Stimulated activated CD4-positive, alpha-beta T cell treated with anti-CD3 and anti-CD28 coated beads, Interleukin-15, amount 100 ng/mL, for 1 hour (primary cell): ENCODE results near the gene KSR1.

Experiments
- DNase-seq, 2 donors: peaks; one replicate each; pipeline ENCODE4 v3.0.0-alpha.2; 2020; ENCODE audit warnings: low read depth in 1 of 2, low spot score in 1 of 2

Gene KSR1

DNA sequence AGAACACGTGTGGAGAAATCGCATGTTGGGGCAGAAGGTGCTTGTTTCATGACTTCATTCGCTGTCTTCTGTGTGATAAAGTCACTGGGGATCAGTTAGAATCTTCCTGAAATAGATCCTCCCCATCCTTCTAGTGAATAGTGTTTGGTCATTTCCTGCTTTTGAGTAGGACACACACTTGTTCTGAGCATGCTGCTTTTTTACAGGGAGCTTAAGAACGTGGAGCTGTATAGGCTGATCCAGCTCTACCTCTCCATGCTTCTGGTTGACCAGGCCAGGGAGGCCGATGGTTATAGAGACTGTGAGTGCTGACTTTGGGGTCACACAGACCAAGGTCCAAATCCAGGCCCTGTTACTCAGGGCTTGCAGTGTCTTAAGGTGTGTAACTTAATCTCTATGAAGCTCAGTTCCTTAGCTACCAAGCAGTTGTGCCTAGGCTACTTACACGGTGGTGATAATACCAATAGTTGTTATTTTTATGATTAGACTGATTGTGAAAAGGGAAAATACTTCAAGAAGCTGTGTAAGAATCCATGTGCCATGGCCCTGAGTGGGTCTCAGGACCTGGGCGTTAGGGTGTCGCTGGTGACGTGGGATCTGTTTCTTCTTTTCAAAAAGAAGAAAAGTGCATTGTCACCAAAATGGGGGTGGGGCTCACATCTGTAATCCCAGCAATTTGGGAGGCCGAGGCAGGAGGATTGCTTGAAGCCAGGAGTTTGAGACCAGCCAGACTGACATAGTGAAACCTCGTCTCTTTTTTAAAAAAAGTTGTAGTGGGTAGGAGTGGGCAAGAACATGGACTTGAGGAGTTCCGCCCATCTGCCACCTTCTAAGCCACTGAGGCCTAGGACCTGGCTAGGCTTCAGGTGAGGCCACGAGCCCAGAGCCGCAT is 110.7 kb downstream of the KSR1 start:
- DNase-seq, result no peak

- no peak for DNase-seq
These were observed 111.3 kb downstream of the KSR1 start for GRCh38 chr17:27567563-27567859.

- no peak for DNase-seq
These were observed 112.0 kb downstream of the KSR1 start for GRCh38 chr17:27568216-27568615.

- no peak for DNase-seq
These were observed 112.6 kb downstream of the KSR1 start for GRCh38 chr17:27568811-27569210.

DNA sequence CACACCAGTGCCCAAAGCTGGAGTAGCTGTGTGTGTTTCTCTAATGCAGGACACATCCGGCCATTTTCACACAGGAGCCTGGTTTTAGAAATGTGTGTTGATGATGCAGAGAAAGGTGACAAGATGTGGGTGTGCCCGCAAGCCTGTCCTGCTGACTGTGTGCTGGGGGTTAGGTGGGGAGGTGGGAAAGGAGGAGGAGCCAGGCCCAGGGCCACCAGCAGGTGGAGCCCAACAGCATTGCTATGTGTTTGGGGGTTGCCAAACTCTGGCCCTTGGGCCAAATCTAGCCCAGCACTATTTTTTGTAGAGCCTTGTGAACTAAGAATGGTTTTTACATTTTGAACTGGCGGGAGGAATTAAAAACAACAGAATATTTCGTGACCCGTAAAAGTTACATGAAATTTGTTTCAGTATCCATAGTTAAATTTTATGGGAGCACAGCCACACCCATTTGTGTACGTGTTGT is 113.0 kb downstream of the KSR1 start:
- DNase-seq, result no peak

DNA sequence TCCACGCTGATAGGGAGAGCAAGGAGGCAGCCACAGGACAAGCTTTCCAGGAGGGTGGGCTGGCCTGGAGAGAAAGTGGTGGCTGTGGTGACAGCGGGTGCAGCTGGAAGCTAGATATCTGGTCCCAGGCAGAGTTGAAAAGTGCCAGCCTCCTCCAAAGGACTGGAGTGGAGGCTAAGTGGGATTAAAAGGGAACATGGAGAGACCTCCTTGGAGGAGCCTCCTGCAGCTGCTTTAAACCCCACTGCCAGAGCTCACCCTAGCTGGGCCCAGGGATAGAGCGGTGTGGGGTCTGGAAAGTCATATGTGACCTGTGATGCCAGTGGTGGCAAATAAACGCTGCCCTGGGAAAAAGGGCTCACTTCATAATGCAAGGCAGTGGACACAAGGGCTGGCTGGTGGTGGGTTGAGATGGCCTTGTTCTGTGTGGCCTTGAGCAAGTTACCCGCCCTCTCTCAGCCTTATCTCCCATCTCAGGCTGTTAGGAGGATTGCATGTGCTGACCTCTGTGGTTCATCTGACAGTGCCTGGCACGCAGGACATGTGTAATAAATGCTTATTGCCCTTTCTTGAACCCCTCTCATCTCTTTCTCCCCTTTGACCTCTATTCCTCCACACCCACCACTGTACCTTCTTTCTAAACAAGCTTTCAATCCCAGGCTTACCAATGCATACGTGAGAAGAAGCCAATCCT is 113.8 kb downstream of the KSR1 start:
- no peak for DNase-seq

GRCh38 chr17:27570578-27570914 is 114.3 kb downstream of the KSR1 start:
- DNase-seq, result no peak

DNA sequence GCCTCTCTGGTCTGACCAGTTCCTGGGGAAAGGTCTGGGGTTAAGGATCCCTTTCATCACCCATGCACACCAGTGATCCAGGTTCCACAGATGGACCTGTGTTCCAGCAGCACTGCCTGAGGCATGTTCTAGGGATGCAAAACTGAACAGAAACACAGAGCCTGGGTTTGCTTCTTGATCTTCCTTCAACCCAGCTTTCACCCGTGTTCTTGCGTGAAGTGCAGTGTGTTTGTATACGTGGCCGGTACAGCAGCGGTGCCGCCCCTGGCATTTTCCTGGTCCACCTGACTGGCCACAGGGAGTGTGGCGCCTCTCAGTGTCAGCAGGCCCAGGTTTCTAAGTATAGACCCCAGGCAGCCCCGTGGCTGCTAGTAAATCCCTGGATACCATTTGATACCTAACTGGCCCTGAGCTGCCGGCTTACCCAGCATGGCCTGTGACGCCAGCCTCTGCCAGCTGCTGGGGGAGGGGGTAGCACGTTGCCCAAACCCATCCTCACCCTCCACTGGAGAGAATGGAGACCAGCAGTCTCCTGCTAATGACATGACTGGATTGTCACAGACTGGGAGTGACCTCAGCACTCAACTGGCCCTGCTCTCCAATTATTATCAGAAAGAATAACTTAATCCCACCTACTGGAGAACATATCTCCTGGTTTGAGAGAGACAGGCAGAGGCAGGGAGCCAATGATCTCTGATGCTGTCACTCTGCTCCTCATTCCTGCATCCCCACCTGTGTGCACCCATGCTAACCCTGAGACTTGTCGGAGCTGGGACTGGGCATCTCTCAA is 115.5 kb downstream of the KSR1 start:
- no peak for DNase-seq

DNA sequence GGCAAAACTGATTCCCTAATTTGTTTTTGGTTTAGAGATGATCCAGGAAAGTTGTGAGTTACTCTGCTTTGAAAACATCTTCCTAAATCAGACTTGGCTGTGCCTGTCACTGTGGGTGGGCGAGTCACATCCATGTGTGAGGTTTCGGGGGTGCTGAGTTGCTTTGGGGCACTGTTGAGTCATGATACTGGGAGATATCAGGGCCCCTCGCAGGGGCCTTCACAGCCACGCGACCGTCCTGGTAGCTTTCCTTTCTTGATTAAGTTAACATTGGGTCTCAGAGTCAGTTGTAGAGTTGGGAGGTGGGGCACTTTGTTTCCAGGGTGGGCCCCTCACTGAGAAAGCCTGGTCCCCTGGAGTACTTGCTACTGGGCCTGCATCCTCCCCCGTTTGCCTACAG is 116.4 kb downstream of the KSR1 start:
- DNase-seq, result peak in 1 of 2 donors; percentile 27

GRCh38 chr17:27573548-27573947 is 117.3 kb downstream of the KSR1 start:
- no peak for DNase-seq

DNA sequence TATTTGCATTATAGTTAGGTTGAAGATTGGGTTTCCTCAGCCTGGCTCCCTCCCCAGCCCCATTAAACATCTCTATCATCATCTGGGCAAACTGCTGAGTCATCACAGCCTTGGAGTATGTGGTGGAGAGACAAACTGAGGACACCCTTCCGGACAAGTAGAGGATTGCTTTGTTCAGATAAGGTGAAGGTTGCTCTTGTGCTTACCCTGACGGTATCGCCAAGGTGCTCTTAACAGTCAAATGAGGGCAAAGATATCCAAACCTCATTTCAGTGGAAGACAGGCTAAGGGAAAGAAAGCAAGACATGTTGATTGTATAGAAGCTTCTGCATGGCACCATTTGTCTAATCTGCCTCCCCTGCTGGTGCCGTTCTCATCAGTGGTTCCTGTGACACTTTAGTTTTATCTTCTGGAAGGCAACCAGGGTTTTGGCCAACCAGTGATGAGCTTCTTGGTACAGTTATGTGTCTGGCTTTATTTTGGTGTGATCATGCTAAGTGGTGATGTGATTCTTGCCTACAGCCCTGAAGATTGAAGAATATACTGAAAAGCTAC is 117.8 kb downstream of the KSR1 start:
- no peak for DNase-seq

DNA sequence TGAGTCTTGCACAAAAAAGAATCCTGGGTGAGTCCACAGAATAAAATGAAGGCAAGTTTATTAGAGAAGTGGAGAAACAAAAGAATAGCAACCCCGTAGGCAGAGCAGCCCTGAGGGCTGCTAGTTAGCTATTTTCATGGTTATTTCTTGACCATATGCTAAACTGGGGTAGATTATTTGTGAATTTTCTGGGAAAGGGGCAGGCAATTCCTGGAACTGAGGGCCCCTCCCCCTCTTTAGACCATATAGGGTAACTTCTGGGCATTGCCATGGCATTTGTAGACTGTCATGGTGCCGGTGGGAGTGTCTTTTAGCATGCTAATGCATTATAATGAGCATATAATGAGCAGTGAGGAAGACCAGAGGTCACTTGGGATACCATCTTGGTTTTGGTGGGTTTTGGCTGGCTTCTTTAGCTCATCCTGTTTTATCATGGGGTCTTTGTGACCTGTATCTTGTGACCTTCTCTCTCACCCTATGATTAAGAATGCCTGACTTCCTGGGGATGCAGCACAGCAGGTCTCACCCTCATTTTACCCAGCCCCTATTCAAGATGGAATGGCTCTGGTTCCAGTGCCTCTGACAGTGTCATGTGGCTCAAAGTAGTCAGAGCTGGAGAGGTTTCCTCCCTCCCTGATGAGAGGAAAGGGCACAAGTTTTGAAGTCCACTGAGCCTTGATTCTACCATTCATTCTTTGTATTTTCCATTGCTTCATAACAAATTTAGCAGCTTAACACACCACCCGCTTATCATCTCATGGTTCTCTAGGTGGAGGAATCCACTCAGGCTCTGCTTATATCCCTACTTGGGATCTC is 119.1 kb downstream of the KSR1 start:
- DNase-seq, result no peak

- DNase-seq, result no peak
These were observed 119.6 kb downstream of the KSR1 start for GRCh38 chr17:27575912-27576252.

- no peak for DNase-seq
These were observed 120.3 kb downstream of the KSR1 start for GRCh38 chr17:27576477-27577083.

DNA sequence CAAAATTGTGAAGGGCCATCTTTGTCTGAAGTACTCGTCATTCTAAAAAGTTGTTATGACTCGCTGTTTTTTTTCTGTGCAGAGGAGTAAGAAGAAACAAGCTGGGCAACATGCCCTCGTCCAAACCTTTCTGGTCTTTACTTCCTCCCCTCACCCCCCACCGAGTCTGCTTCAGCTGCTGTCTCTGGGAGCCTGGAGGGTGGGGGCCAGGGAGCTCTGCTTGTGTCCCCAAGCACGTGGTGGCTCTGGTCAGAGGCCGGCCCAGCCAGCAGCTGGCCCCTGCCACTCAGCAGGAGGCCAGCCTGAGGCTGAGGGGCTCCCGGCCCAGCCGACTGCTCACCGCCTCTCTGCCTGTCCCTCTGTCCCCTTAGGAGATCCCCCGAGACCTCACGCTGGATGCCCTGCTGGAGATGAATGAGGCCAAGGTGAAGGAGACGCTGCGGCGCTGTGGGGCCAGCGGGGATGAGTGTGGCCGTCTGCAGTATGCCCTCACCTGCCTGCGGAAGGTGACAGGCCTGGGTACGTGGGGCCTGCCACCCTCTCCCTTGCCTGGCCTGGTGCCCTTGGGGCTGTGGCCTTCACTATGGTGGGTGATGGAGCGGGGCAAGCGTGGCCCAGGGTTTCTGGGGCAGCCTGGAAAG is 121.0 kb downstream of the KSR1 start:
- no peak for DNase-seq

GRCh38 chr17:27577884-27578717 is 121.9 kb downstream of the KSR1 start:
- no peak for DNase-seq

GRCh38 chr17:27578718-27579085 is 122.5 kb downstream of the KSR1 start:
- DNase-seq, result no peak

DNA sequence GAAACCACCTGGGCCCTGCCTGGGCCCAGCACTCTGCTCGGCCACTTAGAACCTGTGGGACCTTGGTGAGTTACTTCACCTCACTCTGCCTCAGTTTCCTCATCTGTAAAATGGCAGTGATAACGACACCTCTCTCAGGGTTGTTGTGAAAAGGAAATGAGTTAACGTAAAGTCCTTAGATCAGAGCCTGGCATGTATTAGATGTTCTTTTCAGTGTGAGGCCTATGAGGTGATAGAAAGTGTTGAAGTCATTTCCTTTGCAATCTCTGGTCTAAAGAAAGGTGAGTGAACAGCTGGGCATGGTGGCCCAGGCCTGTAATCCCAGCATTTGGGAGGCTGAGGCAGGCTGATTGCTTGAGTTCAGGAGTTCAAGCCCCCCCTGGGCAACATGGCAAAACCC is 123.1 kb downstream of the KSR1 start:
- no peak for DNase-seq

GRCh38 chr17:27579897-27580321 is 123.7 kb downstream of the KSR1 start:
- no peak for DNase-seq
